Esophagus squamous epithelium (tissue), 5 donors: ENCODE results near the gene CASP6. TPM values are rescaled to one million over a fixed set of nuclear protein-coding genes. Genes with fewer than 3 reads are reported as not detected.

Experiments used
- DNase-seq: peaks from one replicate; lab custom pipeline; 2025; lab: John Stamatoyannopoulos, UW
- H3K27ac ChIP-seq, 4 donors: fragments of 200-600 bp; sonication (generic); one replicate each; pipeline ENCODE4 v1.5.1; 2016 to 2019; ENCODE audit warnings: mild to moderate bottlenecking in 1 of 4
- H3K27me3 ChIP-seq, 4 donors: fragments of 200-600 bp; sonication (generic); 1 replicate in 3 of 4; 2 replicates in 1 of 4; pipeline versions ENCODE4 v1.5.1 to v1.6.0; 2017 to 2021; ENCODE audit warnings: antibody characterized with exemption in 1 of 4
- H3K36me3 ChIP-seq, 3 donors: fragments of 200-600 bp; sonication (generic); one replicate each; pipeline ENCODE4 v1.5.1; 2016 to 2019
- H3K4me1 ChIP-seq, 3 donors: fragments of 200-600 bp; sonication (generic); one replicate each; pipeline ENCODE4 v1.5.1; 2017 to 2019
- H3K4me3 ChIP-seq, 4 donors: fragments of 200-600 bp; sonication (generic); 1 replicate in 3 of 4; 2 replicates in 1 of 4; pipeline ENCODE4 v1.5.1; 2016 to 2019; ENCODE audit warnings: mild to moderate bottlenecking in 2 of 4, moderate library complexity in 1 of 4
- H3K9me3 ChIP-seq, 3 donors: fragments of 200-600 bp; sonication (generic); one replicate each; pipeline ENCODE4 v1.5.1; 2016 to 2019
- POLR2A ChIP-seq, 4 donors: fragments of 450-650 bp; IDR thresholded peaks; one replicate each; pipeline ENCODE4 v1.6.1; 2017; ENCODE audit warnings: antibody characterized with exemption in 4 of 4, mild to moderate bottlenecking in 4 of 4, moderate library complexity in 3 of 4
- WGBS, 2 donors: methylation state at CpG; one replicate each; pipeline ENCODE4 v1.1.5; 2018; 5-methylcytosine and 5-hydroxymethylcytosine counted together
- intact Hi-C: fragments of 100-400 bp; cut with DNase I; formaldehyde crosslinking; loops from one replicate; pipeline ENCODE4 v1.15.0; 2022
- total RNA-seq, 4 donors: library from RNA; depleted of rRNA; stranded (reverse); fragments of >200 nt; gene quantifications; one replicate each; pipeline ENCODE4 v1.1.0, GENCODE V29; 2016
- TF ChIP-seq, protein P1 (sequence below), 6 experiments: fragments of 450-650 bp in 4 of 6; fragments of 200-600 bp in 2 of 6; sonication (generic) in 2 of 6; IDR thresholded peaks; one replicate each; pipeline ENCODE4 v1.5.1; 2016 to 2019; ENCODE audit warnings: antibody characterized with exemption in 6 of 6, mild to moderate bottlenecking in 4 of 6, moderate library complexity in 4 of 6
- donor health status: DM: yes; HTN: yes; CAD: no.

The CASP6 gene
- total RNA-seq: 10 to 100 TPM in 3 of 4 donors, 1 to 10 TPM in 1; 7.0 to 21.9 (median 15.4) TPM

DNA sequence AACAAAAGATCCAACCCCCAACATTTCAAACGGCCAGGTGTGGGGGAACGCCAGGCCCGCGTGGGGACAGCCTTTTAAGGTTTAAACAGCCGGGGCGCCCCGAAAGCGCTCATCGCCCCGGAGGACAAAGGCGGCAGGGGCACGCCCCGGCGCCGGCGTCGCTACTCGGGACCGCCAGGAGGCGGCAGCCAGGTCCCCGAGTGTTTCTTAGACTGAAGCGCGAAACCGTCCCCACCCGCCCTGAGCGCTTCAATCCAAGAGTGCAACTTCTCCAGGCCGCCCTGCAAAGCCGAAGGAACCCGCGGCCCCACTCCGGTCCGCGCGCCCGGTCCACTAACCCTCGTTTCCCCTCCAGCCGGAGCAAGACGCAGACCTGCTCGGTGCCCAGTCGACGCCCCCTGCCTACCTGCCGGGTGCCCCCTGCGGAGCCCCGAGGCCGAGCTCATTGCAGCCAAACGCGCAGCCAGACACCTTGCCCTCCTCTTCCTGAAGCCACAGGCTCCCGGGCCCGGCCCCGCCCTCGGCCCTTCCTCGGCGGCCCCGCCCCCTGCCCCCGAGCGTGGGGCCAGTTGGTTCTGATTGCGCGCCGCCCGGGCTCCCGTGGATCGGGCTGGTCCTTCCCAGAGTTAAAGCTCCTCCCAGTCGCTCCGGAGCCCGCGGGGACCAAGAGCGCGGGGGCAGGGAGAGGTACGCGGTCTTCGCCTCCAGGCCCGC, at the start of gene CASP6:
TSS of gene CASP6 (minus strand) at position 496 of the 714 bp plus-strand sequence. CDS start at position 446, 50 bp downstream.
- Histone ChIP-seq H3K27me3 (no peaks in the 10 kb centered on the region), H3K27ac (peak within 1 kb of the TSS; percentile 81 to 95 (median 91)), H3K4me3 (peak within 1 kb of the TSS; percentile 68 to 97 (median 78)), H3K36me3 (peaks cover 0 to 8% (median 0%) of the 10 kb centered on the region in 3 donors), H3K9me3 (no peaks in the 10 kb centered on the region), H3K4me1 (peaks cover 18 to 33% (median 19%) of the 10 kb centered on the region in 3 donors)
- peak; percentile 10 for DNase-seq
- 0% methylated on average over 4 of the region's 72 CpGs; no CpG with 5 or more reads in 1 of the 2 donors for WGBS, 2 donors
- intact Hi-C loops: loop anchor here (10.0 kb wide), 1 partner anchor 112 kb away; the partner anchor contains the start of gene GAR1
- TF ChIP-seq, protein P1, sequence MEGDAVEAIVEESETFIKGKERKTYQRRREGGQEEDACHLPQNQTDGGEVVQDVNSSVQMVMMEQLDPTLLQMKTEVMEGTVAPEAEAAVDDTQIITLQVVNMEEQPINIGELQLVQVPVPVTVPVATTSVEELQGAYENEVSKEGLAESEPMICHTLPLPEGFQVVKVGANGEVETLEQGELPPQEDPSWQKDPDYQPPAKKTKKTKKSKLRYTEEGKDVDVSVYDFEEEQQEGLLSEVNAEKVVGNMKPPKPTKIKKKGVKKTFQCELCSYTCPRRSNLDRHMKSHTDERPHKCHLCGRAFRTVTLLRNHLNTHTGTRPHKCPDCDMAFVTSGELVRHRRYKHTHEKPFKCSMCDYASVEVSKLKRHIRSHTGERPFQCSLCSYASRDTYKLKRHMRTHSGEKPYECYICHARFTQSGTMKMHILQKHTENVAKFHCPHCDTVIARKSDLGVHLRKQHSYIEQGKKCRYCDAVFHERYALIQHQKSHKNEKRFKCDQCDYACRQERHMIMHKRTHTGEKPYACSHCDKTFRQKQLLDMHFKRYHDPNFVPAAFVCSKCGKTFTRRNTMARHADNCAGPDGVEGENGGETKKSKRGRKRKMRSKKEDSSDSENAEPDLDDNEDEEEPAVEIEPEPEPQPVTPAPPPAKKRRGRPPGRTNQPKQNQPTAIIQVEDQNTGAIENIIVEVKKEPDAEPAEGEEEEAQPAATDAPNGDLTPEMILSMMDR (IDR thresholded peaks at IDR 0.05): peak; percentile 51 to 86 (median 76)
- peak in 2 of 4 donors; percentile 12 to 57 for TF ChIP-seq POLR2A (IDR thresholded peaks at IDR 0.05)

- no peak for TF ChIP-seq POLR2A (IDR thresholded peaks at IDR 0.05)
- H3K27ac ChIP-seq: no peak overlapping the region
- intact Hi-C loops: no loop called here
- no peaks in the 10 kb centered on the region for H3K36me3 ChIP-seq
- H3K9me3 ChIP-seq: no peaks in the 10 kb centered on the region
- H3K27me3 ChIP-seq: no peaks in the 10 kb centered on the region
- DNase-seq: no peak
- H3K4me1 ChIP-seq: no peaks in the 10 kb centered on the region
- no peak overlapping the region for H3K4me3 ChIP-seq
- 0% methylated on average over 1 of the region's 1 CpG for WGBS, 2 donors
Measured at GRCh38 chr4:109752525-109752924, 49.3 kb upstream of the CASP6 start.

- H3K4me3 ChIP-seq: no peak overlapping the region
- no peak overlapping the region for H3K27ac ChIP-seq
- H3K27me3 ChIP-seq: no peaks in the 10 kb centered on the region
- no peaks in the 10 kb centered on the region for H3K4me1 ChIP-seq
- no peaks in the 10 kb centered on the region for H3K36me3 ChIP-seq
- no peak for DNase-seq
- no peak for TF ChIP-seq POLR2A (IDR thresholded peaks at IDR 0.05)
- TF ChIP-seq, protein P1 (IDR thresholded peaks at IDR 0.05): no peak
- H3K9me3 ChIP-seq: no peaks in the 10 kb centered on the region
- intact Hi-C loops: no loop called here
- WGBS, 2 donors: 79 to 84% methylated on average over 4 of the region's 4 CpGs
Measured at GRCh38 chr4:109751852-109752251, 48.6 kb upstream of the CASP6 start.

GRCh38 chr4:109750652-109751244, 47.5 kb upstream of the CASP6 start:
- H3K27ac ChIP-seq: no peak overlapping the region
- no peak overlapping the region for H3K4me3 ChIP-seq
- 90 to 96% methylated on average over 4 of the region's 4 CpGs for WGBS, 2 donors
- H3K27me3 ChIP-seq: no peaks in the 10 kb centered on the region
- TF ChIP-seq POLR2A (IDR thresholded peaks at IDR 0.05): no peak
- TF ChIP-seq, protein P1 (IDR thresholded peaks at IDR 0.05): no peak
- no peaks in the 10 kb centered on the region for H3K4me1 ChIP-seq
- no peaks in the 10 kb centered on the region for H3K9me3 ChIP-seq
- peaks cover 0 to 4% (median 0%) of the 10 kb centered on the region in 3 donors for H3K36me3 ChIP-seq
- intact Hi-C loops: no loop called here
- no peak for DNase-seq

DNA sequence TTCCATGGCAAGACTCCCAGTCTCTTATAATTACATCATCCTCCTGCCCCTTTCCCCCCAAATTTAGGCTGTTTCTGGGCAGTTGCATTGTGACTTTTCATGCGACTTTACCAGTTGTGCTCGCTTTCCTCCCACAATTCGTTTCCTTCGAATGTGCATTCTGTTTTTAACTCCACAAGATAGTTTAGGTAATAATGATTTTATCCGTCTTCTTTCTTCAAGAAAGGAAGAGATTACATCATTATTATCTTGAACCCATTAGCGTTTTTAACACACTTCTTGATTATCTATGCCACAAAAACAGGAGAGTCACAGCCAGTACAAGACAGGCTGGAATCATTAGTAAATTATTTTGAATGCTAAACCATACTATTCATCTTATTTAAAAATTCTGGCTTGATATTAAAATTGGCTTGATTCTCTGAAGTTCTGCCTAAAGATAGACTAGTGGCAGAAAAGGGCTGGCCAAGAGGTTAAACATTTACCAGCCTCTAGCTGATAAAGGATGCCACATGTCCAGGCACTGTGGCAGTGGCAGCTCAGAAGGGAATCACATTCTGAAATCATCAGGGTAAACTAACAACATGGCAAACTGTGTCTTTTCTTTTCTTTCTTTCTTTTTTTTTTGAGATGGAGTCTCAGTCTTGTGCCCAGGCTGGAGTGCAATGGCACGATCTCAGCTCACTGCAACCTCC, 46.3 kb upstream of the CASP6 start:
- no peaks in the 10 kb centered on the region for H3K9me3 ChIP-seq
- peaks cover 0 to 5% (median 0%) of the 10 kb centered on the region in 3 donors for H3K36me3 ChIP-seq
- no peak overlapping the region for H3K27ac ChIP-seq
- no peak for TF ChIP-seq POLR2A (IDR thresholded peaks at IDR 0.05)
- TF ChIP-seq, protein P1 (IDR thresholded peaks at IDR 0.05): no peak
- H3K4me1 ChIP-seq: no peaks in the 10 kb centered on the region
- intact Hi-C loops: no loop called here
- DNase-seq: no peak
- no peak overlapping the region for H3K4me3 ChIP-seq
- H3K27me3 ChIP-seq: no peaks in the 10 kb centered on the region
- WGBS, 2 donors: 90 to 92% methylated on average over 6 of the region's 7 CpGs
